HepG2 (cell line): Measurements from ENCODE around the gene DIRAS1. TPM values are rescaled to one million over a fixed set of nuclear protein-coding genes. Genes with fewer than 3 reads are reported as not detected.
A peak's percentile ranks its signal among the peaks of the same experiment; 100 is the strongest.

Experiments
- CHD2 ChIP-seq: IDR thresholded peaks from 2 replicates; pipeline ENCODE4 v1.6.1; 2011; ENCODE audit warnings: low read depth, low read length, improper control_type of control experiment
- HOXA9 ChIP-seq: sonication (generic); formaldehyde crosslinking; IDR thresholded peaks from 2 replicates; pipeline ENCODE4 v1.8.1; 2022; ENCODE audit warnings: missing genetic modification reagents, mild to moderate bottlenecking, moderate library complexity, borderline replicate concordance
- IRX3 ChIP-seq: sonication (generic); formaldehyde crosslinking; IDR thresholded peaks from 2 replicates; pipeline ENCODE4 v1.8.1; 2023; ENCODE audit warnings: mild to moderate bottlenecking, low read depth, missing genetic modification reagents, borderline replicate concordance
- MAF1 ChIP-seq: sonication (generic); formaldehyde crosslinking; IDR thresholded peaks from 2 replicates; pipeline ENCODE4 v1.5.0; 2020; ENCODE audit warnings: missing genetic modification reagents, borderline replicate concordance
- MXI1 ChIP-seq: IDR thresholded peaks from 3 replicates; pipeline ENCODE4 v1.6.1; 2012; ENCODE audit warnings: low read depth, low read length, inconsistent platforms, borderline replicate concordance
- NFYC ChIP-seq: IDR thresholded peaks from 2 replicates; pipeline ENCODE4 v1.6.1; 2016; ENCODE audit warnings: missing genetic modification reagents, missing compliant biosample characterization
- ZMYM2 ChIP-seq: sonication (generic); formaldehyde crosslinking; IDR thresholded peaks from 2 replicates; pipeline ENCODE4 v1.8.0; 2022; ENCODE audit warnings: mild to moderate bottlenecking, missing genetic modification reagents
- ZNF121 ChIP-seq: sonication (generic); formaldehyde crosslinking; IDR thresholded peaks from 2 replicates; pipeline ENCODE4 v1.5.0; 2020; ENCODE audit warnings: mild to moderate bottlenecking, missing genetic modification reagents
- ZNF180 ChIP-seq: sonication (generic); formaldehyde crosslinking; IDR thresholded peaks from 2 replicates; pipeline ENCODE4 v1.4.0; 2020; ENCODE audit warnings: low read depth, missing genetic modification reagents, borderline replicate concordance
- ZNF839 ChIP-seq: sonication (generic); formaldehyde crosslinking; IDR thresholded peaks from 2 replicates; pipeline ENCODE4 v1.4.0; 2020; ENCODE audit warnings: missing genetic modification reagents, mild to moderate bottlenecking, borderline replicate concordance
- polyA plus RNA-seq, 8 experiments: library from polyadenylated mRNA; depleted of rRNA in 3 of 8; stranded (reverse) in 7 of 8; unstranded in 1 of 8; fragments of >200 nt; fragmentation: Illumina TruSeq in 4 of 8; extraction: Trizol in 4 of 8; gene quantifications; 2 replicates each; pipeline versions ENCODE4 v1.2.1 to v1.2.3, GENCODE V29; 2011 to 2016; ENCODE audit warnings: low read depth in 4 of 8, missing spikeins in 1 of 8, mixed read lengths in 1 of 8; ENCODE audit not compliant: insufficient read depth in 1 of 8
- total RNA-seq, 5 experiments: library from RNA; depleted of rRNA; stranded (reverse); fragments of >200 nt; fragmentation: Illumina TruSeq; extraction: Trizol; gene quantifications; 2 replicates each; pipeline ENCODE4 v1.2.3, GENCODE V29; 2016; ENCODE audit warnings: low read depth in 1 of 5
- TF ChIP-seq, protein P1 (sequence below), 2 experiments: sonication (generic) in 1 of 2; formaldehyde crosslinking in 1 of 2; IDR thresholded peaks; 2 replicates each; pipeline versions ENCODE4 v1.6.1 to v1.9.0; 2014 to 2022; ENCODE audit warnings: antibody characterized with exemption in 1 of 2, borderline replicate concordance in 1 of 2, inconsistent platforms in 1 of 2, low read depth in 1 of 2, missing genetic modification reagents in 1 of 2
- TF ChIP-seq, protein P2 (sequence below): sonication (generic); formaldehyde crosslinking; IDR thresholded peaks from 2 replicates; pipeline ENCODE4 v1.4.0; 2020; ENCODE audit warnings: missing genetic modification reagents
- TF ChIP-seq, protein P3 (sequence below): conservative IDR thresholded peaks from 2 replicates; pipeline ENCODE4 v1.6.1; 2018; ENCODE audit warnings: missing genetic modification reagents
- TF ChIP-seq, protein P4 (sequence below): sonication (generic); formaldehyde crosslinking; IDR thresholded peaks from 2 replicates; pipeline ENCODE4 v1.4.0; 2020; ENCODE audit warnings: missing genetic modification reagents
- TF ChIP-seq, protein P5 (sequence below): sonication (generic); formaldehyde crosslinking; IDR thresholded peaks from 2 replicates; pipeline ENCODE4 v1.8.0; 2022; ENCODE audit warnings: mild to moderate bottlenecking, missing genetic modification reagents

Gene DIRAS1
- total and polyA plus RNA-seq, 2 of the 13 experiments (the other 11 are each of a cell fraction or from before 2014, with no cell fraction given): 0.97 to 1.8 TPM

DNA sequence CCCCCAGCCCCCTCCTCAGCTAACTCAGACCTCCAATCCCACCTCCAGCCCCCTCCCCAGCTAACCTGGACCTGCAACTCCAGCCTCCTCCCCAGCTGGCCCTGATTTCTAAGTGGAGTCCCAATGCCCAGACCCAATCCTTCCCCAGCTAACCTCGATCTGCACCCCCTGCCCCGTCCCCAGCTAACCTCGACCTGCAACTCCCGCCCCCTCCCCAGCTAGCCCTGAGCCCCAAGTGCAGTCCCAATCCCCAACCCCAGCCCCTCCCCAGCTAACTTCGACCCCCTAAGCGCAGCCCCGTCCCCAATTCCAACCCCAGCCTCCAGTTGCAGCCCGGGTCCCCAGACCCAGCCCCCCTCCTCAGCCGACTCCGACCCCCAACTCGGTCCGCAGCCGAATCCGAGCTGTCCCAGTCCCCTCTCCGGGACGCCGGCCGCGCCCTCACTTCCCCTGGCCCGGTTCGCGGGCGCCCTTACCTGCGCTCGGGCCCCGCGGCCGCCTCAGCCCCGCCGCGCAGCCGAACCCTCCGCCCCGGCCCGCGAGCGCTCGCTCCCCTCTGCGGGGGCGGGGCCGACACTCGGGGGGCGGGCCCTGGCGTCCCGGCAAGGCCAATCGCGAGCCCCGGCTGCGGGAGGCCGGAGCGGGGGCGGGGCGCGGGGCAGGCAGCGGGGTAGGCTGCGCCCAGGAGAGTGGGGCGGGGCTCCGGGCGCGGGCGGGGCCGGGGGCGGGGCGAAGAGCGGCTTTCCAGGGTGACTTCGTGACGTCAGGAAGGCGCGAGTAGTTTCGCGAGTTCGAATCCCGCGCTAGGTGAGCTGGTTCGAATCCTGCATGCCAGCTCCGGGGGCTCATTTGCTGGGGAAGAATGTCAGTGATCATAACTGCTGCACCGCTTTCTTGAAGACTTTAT, 18.7 kb downstream of the DIRAS1 start, which contains the start of gene GNG7 (continued):
- TF ChIP-seq, protein P1, sequence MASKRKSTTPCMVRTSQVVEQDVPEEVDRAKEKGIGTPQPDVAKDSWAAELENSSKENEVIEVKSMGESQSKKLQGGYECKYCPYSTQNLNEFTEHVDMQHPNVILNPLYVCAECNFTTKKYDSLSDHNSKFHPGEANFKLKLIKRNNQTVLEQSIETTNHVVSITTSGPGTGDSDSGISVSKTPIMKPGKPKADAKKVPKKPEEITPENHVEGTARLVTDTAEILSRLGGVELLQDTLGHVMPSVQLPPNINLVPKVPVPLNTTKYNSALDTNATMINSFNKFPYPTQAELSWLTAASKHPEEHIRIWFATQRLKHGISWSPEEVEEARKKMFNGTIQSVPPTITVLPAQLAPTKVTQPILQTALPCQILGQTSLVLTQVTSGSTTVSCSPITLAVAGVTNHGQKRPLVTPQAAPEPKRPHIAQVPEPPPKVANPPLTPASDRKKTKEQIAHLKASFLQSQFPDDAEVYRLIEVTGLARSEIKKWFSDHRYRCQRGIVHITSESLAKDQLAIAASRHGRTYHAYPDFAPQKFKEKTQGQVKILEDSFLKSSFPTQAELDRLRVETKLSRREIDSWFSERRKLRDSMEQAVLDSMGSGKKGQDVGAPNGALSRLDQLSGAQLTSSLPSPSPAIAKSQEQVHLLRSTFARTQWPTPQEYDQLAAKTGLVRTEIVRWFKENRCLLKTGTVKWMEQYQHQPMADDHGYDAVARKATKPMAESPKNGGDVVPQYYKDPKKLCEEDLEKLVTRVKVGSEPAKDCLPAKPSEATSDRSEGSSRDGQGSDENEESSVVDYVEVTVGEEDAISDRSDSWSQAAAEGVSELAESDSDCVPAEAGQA (IDR thresholded peaks at IDR 0.05; ENCODE audit: low read depth): peak; percentile 45; the same call in 1 of the 2 replicates
- TF ChIP-seq, protein P1 (CRISPR knock-in tag; IDR thresholded peaks at IDR 0.05; ENCODE audit: borderline replicate concordance): no peak
- TF ChIP-seq IRX3 (CRISPR knock-in tag) (no peak), MAF1 (CRISPR knock-in tag) (no peak), CHD2 (no peak), ZNF839 (CRISPR knock-in tag) (no peak), ZNF121 (CRISPR knock-in tag) (no peak), ZNF180 (no peak), ZMYM2 (CRISPR knock-in tag) (peak; percentile 39; the same call in 1 of the 2 replicates), MXI1 (peak; percentile 11; the same call in 1 of the 3 replicates), HOXA9 (CRISPR knock-in tag) (no peak), NFYC (CRISPR knock-in tag) (peak; percentile 66)
- TF ChIP-seq, protein P2, sequence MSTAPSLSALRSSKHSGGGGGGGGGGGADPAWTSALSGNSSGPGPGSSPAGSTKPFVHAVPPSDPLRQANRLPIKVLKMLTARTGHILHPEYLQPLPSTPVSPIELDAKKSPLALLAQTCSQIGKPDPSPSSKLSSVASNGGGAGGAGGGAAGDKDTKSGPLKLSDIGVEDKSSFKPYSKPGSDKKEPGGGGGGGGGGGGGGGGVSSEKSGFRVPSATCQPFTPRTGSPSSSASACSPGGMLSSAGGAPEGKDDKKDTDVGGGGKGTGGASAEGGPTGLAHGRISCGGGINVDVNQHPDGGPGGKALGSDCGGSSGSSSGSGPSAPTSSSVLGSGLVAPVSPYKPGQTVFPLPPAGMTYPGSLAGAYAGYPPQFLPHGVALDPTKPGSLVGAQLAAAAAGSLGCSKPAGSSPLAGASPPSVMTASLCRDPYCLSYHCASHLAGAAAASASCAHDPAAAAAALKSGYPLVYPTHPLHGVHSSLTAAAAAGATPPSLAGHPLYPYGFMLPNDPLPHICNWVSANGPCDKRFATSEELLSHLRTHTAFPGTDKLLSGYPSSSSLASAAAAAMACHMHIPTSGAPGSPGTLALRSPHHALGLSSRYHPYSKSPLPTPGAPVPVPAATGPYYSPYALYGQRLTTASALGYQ (CRISPR knock-in tag): no peak
- TF ChIP-seq, protein P3, sequence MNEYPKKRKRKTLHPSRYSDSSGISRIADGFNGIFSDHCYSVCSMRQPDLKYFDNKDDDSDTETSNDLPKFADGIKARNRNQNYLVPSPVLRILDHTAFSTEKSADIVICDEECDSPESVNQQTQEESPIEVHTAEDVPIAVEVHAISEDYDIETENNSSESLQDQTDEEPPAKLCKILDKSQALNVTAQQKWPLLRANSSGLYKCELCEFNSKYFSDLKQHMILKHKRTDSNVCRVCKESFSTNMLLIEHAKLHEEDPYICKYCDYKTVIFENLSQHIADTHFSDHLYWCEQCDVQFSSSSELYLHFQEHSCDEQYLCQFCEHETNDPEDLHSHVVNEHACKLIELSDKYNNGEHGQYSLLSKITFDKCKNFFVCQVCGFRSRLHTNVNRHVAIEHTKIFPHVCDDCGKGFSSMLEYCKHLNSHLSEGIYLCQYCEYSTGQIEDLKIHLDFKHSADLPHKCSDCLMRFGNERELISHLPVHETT (CRISPR knock-in tag): no peak; the same call in 1 of the 2 replicates
- TF ChIP-seq, protein P4, sequence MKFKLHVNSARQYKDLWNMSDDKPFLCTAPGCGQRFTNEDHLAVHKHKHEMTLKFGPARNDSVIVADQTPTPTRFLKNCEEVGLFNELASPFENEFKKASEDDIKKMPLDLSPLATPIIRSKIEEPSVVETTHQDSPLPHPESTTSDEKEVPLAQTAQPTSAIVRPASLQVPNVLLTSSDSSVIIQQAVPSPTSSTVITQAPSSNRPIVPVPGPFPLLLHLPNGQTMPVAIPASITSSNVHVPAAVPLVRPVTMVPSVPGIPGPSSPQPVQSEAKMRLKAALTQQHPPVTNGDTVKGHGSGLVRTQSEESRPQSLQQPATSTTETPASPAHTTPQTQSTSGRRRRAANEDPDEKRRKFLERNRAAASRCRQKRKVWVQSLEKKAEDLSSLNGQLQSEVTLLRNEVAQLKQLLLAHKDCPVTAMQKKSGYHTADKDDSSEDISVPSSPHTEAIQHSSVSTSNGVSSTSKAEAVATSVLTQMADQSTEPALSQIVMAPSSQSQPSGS: 0 out of 2 replicates have a peak, but pooled peaks have one; percentile 13
- TF ChIP-seq, protein P5, sequence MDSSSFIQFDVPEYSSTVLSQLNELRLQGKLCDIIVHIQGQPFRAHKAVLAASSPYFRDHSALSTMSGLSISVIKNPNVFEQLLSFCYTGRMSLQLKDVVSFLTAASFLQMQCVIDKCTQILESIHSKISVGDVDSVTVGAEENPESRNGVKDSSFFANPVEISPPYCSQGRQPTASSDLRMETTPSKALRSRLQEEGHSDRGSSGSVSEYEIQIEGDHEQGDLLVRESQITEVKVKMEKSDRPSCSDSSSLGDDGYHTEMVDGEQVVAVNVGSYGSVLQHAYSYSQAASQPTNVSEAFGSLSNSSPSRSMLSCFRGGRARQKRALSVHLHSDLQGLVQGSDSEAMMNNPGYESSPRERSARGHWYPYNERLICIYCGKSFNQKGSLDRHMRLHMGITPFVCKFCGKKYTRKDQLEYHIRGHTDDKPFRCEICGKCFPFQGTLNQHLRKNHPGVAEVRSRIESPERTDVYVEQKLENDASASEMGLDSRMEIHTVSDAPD (CRISPR knock-in tag): no peak
